ENCODE measurements around the gene BBX.

Gene BBX

GRCh38 chr3:107824822-107825371 lies 302.1 kb downstream of the BBX start:
- no peak for DNase-seq (ENCODE audit: low read depth in 1 of 2, low spot score in 1 of 2)
- no peaks in the 10 kb centered on the region for H3K27me3 ChIP-seq (ENCODE audit: insufficient read depth, poor library complexity, severe bottlenecking)
- H3K4me3 ChIP-seq (replicated peaks; ENCODE audit: insufficient read depth, low read length): no peak overlapping the region
- TF ChIP-seq REST (IDR thresholded peaks at IDR 0.05; ENCODE audit: insufficient replicate concordance, low read depth) (no peak), CTCF (IDR thresholded peaks at IDR 0.05; ENCODE audit: insufficient read depth, low read length) (no peak), SPI1 (IDR thresholded peaks at IDR 0.05; ENCODE audit: borderline replicate concordance, low read depth) (no peak)
- H3K27ac ChIP-seq (replicated peaks): no peak overlapping the region

GRCh38 chr3:107825556-107825955 lies 302.8 kb downstream of the BBX start:
- TF ChIP-seq SPI1 (IDR thresholded peaks at IDR 0.05; ENCODE audit: borderline replicate concordance, low read depth): no peak
- TF ChIP-seq CTCF (IDR thresholded peaks at IDR 0.05; ENCODE audit: insufficient read depth, low read length): no peak
- TF ChIP-seq REST (IDR thresholded peaks at IDR 0.05; ENCODE audit: insufficient replicate concordance, low read depth): no peak
- no peak for TF ChIP-seq GABPA (IDR thresholded peaks at IDR 0.05; ENCODE audit: low read depth)
- TF ChIP-seq POLR2AphosphoS5 (IDR thresholded peaks at IDR 0.05; ENCODE audit: low read depth): no peak
- no peak overlapping the region for H3K27ac ChIP-seq (replicated peaks)
- no peak for DNase-seq (ENCODE audit: low read depth in 1 of 2, low spot score in 1 of 2)
- H3K4me3 ChIP-seq (replicated peaks; ENCODE audit: insufficient read depth, low read length): no peak overlapping the region
- H3K27me3 ChIP-seq (ENCODE audit: insufficient read depth, poor library complexity, severe bottlenecking): no peaks in the 10 kb centered on the region

- H3K4me3 ChIP-seq (replicated peaks; ENCODE audit: insufficient read depth, low read length): no peak overlapping the region
- no peak overlapping the region for H3K27ac ChIP-seq (replicated peaks)
- TF ChIP-seq REST (IDR thresholded peaks at IDR 0.05; ENCODE audit: insufficient replicate concordance, low read depth) (no peak), GABPA (IDR thresholded peaks at IDR 0.05; ENCODE audit: low read depth) (no peak), CTCF (IDR thresholded peaks at IDR 0.05; ENCODE audit: insufficient read depth, low read length) (no peak), SPI1 (IDR thresholded peaks at IDR 0.05; ENCODE audit: borderline replicate concordance, low read depth) (no peak), POLR2AphosphoS5 (IDR thresholded peaks at IDR 0.05; ENCODE audit: low read depth) (no peak)
- no peaks in the 10 kb centered on the region for H3K27me3 ChIP-seq (ENCODE audit: insufficient read depth, poor library complexity, severe bottlenecking)
- no peak for DNase-seq (ENCODE audit: low read depth in 1 of 2, low spot score in 1 of 2)
Measured at GRCh38 chr3:107826727-107827126, 304.0 kb downstream of the BBX start.
